ENCODE measurements around the gene VSTM2B.
A peak's percentile ranks its signal among the peaks of the same experiment; 100 is the strongest.

The VSTM2B gene

GRCh38 chr19:29526730-29527499 is 1.1 kb downstream of the VSTM2B start:
- Histone ChIP-seq H3K9me3 (ENCODE audit: insufficient read depth, low read length) (no peaks in the 10 kb centered on the region), H4K20me1 (ENCODE audit: insufficient read depth, low read length) (no peaks in the 10 kb centered on the region), H3K27me3 (ENCODE audit: low read depth, low read length) (no peaks in the 10 kb centered on the region), H3K79me2 (ENCODE audit: low read length) (no peaks in the 10 kb centered on the region), H2AFZ (ENCODE audit: low read depth, low read length) (no peak overlapping the region), H3K27ac (ENCODE audit: low read length) (no peak overlapping the region), H3K36me3 (replicated peaks; ENCODE audit: low read depth, low read length) (no peaks in the 10 kb centered on the region), H3K4me2 (ENCODE audit: low read length) (no peak overlapping the region), H3K9ac (ENCODE audit: low read length) (no peak overlapping the region), H3K4me1 (ENCODE audit: low read length) (no peaks in the 10 kb centered on the region), H3K4me3 (ENCODE audit: low read length) (no peak overlapping the region)
- no peak for TF ChIP-seq EZH2phosphoT487 (IDR thresholded peaks at IDR 0.05; ENCODE audit: low read depth)
- TF ChIP-seq CTCF (IDR thresholded peaks at IDR 0.05; ENCODE audit: low read depth, low read length): no peak

- TF ChIP-seq EZH2phosphoT487 (IDR thresholded peaks at IDR 0.05; ENCODE audit: low read depth): no peak
- TF ChIP-seq CTCF (IDR thresholded peaks at IDR 0.05; ENCODE audit: low read depth, low read length): no peak
- no peaks in the 10 kb centered on the region for H4K20me1 ChIP-seq (ENCODE audit: insufficient read depth, low read length)
- H3K27ac ChIP-seq (ENCODE audit: low read length): no peak overlapping the region
- peak overlapping the region; percentile 59; the same call in 1 of the 2 replicates for H2AFZ ChIP-seq (ENCODE audit: low read depth, low read length)
- peak overlapping the region; percentile 71 for H3K4me3 ChIP-seq (ENCODE audit: low read length)
- H3K4me1 ChIP-seq (ENCODE audit: low read length): no peaks in the 10 kb centered on the region
- no peaks in the 10 kb centered on the region for H3K27me3 ChIP-seq (ENCODE audit: low read depth, low read length)
- peak overlapping the region; percentile 64 for H3K4me2 ChIP-seq (ENCODE audit: low read length)
- no peaks in the 10 kb centered on the region for H3K36me3 ChIP-seq (replicated peaks; ENCODE audit: low read depth, low read length)
- H3K79me2 ChIP-seq (ENCODE audit: low read length): no peaks in the 10 kb centered on the region
- peak overlapping the region; percentile 40; the same call in 1 of the 2 replicates for H3K9ac ChIP-seq (ENCODE audit: low read length)
- H3K9me3 ChIP-seq (ENCODE audit: insufficient read depth, low read length): no peaks in the 10 kb centered on the region
These were observed 1.9 kb downstream of the VSTM2B start for GRCh38 chr19:29527500-29528328.

- Histone ChIP-seq H4K20me1 (ENCODE audit: insufficient read depth, low read length) (no peaks in the 10 kb centered on the region), H2AFZ (ENCODE audit: low read depth, low read length) (peak overlapping the region; percentile 59), H3K4me3 (ENCODE audit: low read length) (peak overlapping the region; percentile 71), H3K4me2 (ENCODE audit: low read length) (peak overlapping the region; percentile 64), H3K27me3 (ENCODE audit: low read depth, low read length) (no peaks in the 10 kb centered on the region), H3K9me3 (ENCODE audit: insufficient read depth, low read length) (no peaks in the 10 kb centered on the region), H3K27ac (ENCODE audit: low read length) (no peak overlapping the region), H3K36me3 (replicated peaks; ENCODE audit: low read depth, low read length) (no peaks in the 10 kb centered on the region), H3K79me2 (ENCODE audit: low read length) (no peaks in the 10 kb centered on the region), H3K9ac (ENCODE audit: low read length) (peak overlapping the region; percentile 40), H3K4me1 (ENCODE audit: low read length) (no peaks in the 10 kb centered on the region)
- TF ChIP-seq CTCF (IDR thresholded peaks at IDR 0.05; ENCODE audit: low read depth, low read length) (peak; percentile 70), EZH2phosphoT487 (IDR thresholded peaks at IDR 0.05; ENCODE audit: low read depth) (no peak)
These were observed 2.7 kb downstream of the VSTM2B start for GRCh38 chr19:29528350-29528945.
